NCI-H345 treated with DMSO at 0.1 percent for 48 hours (cell line): ENCODE results near the gene LUZP2.
"Not testable (repeated sequence)": the region's sequence is repeated elsewhere in the genome, so short reads cannot be mapped to it uniquely, and the experiment has no call there.

Experiments used
- DNase-seq: peaks from one replicate; lab custom pipeline; 2025; ENCODE audit not compliant: unreplicated experiment; lab: John Stamatoyannopoulos, UW

Gene LUZP2

GRCh38 chr11:24891845-24892492 is 395.1 kb downstream of the LUZP2 start:
- not testable (repeated sequence) for DNase-seq

- no peak for DNase-seq
Measured at GRCh38 chr11:24896118-24896835, 399.4 kb downstream of the LUZP2 start.

- DNase-seq = no peak
Measured at GRCh38 chr11:24900514-24900913, 403.7 kb downstream of the LUZP2 start.

GRCh38 chr11:24900960-24901549 is 404.2 kb downstream of the LUZP2 start:
- DNase-seq = no peak

- DNase-seq = no peak
Measured at GRCh38 chr11:24903555-24903954, 406.7 kb downstream of the LUZP2 start.

- no peak for DNase-seq
Measured at GRCh38 chr11:24925091-24925490, 428.2 kb downstream of the LUZP2 start.

GRCh38 chr11:24932110-24933000 is 435.5 kb downstream of the LUZP2 start:
- DNase-seq = peak; percentile 87

- no peak for DNase-seq
Measured at GRCh38 chr11:24934733-24935439, 438.0 kb downstream of the LUZP2 start.

- DNase-seq = no peak
Measured at GRCh38 chr11:24944891-24945290, 448.0 kb downstream of the LUZP2 start.

GRCh38 chr11:24949406-24949805 is 452.6 kb downstream of the LUZP2 start:
- DNase-seq = peak; percentile 51

- DNase-seq = no peak
Measured at GRCh38 chr11:24963852-24964251, 467.0 kb downstream of the LUZP2 start.

GRCh38 chr11:24965748-24966147 is 468.9 kb downstream of the LUZP2 start:
- DNase-seq = no peak

- not testable (repeated sequence) for DNase-seq
Measured at GRCh38 chr11:24993903-24994302, 497.1 kb downstream of the LUZP2 start.

GRCh38 chr11:24999929-25000328 is 503.1 kb downstream of the LUZP2 start:
- not testable (repeated sequence) for DNase-seq

GRCh38 chr11:25037431-25037830 is 540.6 kb downstream of the LUZP2 start:
- no peak for DNase-seq

GRCh38 chr11:25038131-25038530 is 541.3 kb downstream of the LUZP2 start:
- DNase-seq = no peak

- no peak for DNase-seq
Measured at GRCh38 chr11:25039165-25039564, 542.3 kb downstream of the LUZP2 start.

- no peak for DNase-seq
Measured at GRCh38 chr11:25048632-25049031, 551.8 kb downstream of the LUZP2 start.

- DNase-seq = no peak
Measured at GRCh38 chr11:25052844-25053243, 556.0 kb downstream of the LUZP2 start.

- DNase-seq = no peak
Measured at GRCh38 chr11:25057861-25058260, 561.0 kb downstream of the LUZP2 start.

GRCh38 chr11:25065746-25066145 is 568.9 kb downstream of the LUZP2 start:
- DNase-seq = no peak
